Keratinocyte (primary cell): ENCODE results near the gene SMARCA5. TPM values are rescaled to one million over a fixed set of nuclear protein-coding genes. Genes with fewer than 3 reads are reported as not detected.

ENCODE experiments used
- DNase-seq: peaks from one replicate; pipeline ENCODE4 v3.0.0-alpha.2; 2011; ENCODE audit warnings: low read depth, missing footprints, low spot score
- FAIRE-seq: peaks from 2 replicates; lab custom pipeline; 2011; peaks lifted over from hg19 to GRCh38; lab: Jason Lieb, UNC
- H2AFZ ChIP-seq: 2 replicates; pipeline ENCODE4 v1.6.0; 2012; ENCODE audit warnings: low read length, control low read depth, inconsistent platforms; ENCODE audit not compliant: control insufficient read depth
- H3K27ac ChIP-seq: 2 replicates; pipeline ENCODE4 v1.5.1; 2011; ENCODE audit warnings: low read length; ENCODE audit not compliant: control insufficient read depth, insufficient read depth
- H3K27me3 ChIP-seq: 3 replicates; pipeline ENCODE4 v1.6.0; 2011; ENCODE audit warnings: low read length; ENCODE audit not compliant: control insufficient read depth, insufficient read depth; ENCODE audit errors: extremely low read depth
- H3K36me3 ChIP-seq, 2 experiments: 2 replicates in 1 of 2; 3 replicates in 1 of 2; pipeline ENCODE4 v1.5.1; 2011; ENCODE audit warnings: low read length in 2 of 2, mild to moderate bottlenecking in 1 of 2; ENCODE audit not compliant: control insufficient read depth in 2 of 2, insufficient read depth in 2 of 2; ENCODE audit errors: extremely low read depth in 1 of 2
- H3K4me1 ChIP-seq: 3 replicates; pipeline ENCODE4 v1.5.1; 2011; ENCODE audit warnings: low read length; ENCODE audit not compliant: control insufficient read depth, insufficient read depth; ENCODE audit errors: extremely low read depth
- H3K4me2 ChIP-seq: 3 replicates; pipeline ENCODE4 v1.6.0; 2011; ENCODE audit warnings: low read depth, low read length; ENCODE audit not compliant: control insufficient read depth, insufficient read depth; ENCODE audit errors: extremely low read depth
- H3K4me3 ChIP-seq, 3 experiments: fragments of 200-600 bp in 1 of 3; sonication (generic) in 1 of 3; 2 replicates in 2 of 3; 3 replicates in 1 of 3; pipeline ENCODE4 v1.5.1; 2011 to 2016; ENCODE audit warnings: low read length in 3 of 3, mild to moderate bottlenecking in 3 of 3, control low read depth in 2 of 3, inconsistent platforms in 1 of 3, low read depth in 1 of 3, mixed read lengths in 1 of 3, mixed run types in 1 of 3, moderate library complexity in 1 of 3; ENCODE audit not compliant: control insufficient read depth in 2 of 3, insufficient read depth in 2 of 3; ENCODE audit errors: extremely low read depth in 1 of 3
- H3K79me2 ChIP-seq: 2 replicates; pipeline ENCODE4 v1.6.0; 2012; ENCODE audit warnings: low read length; ENCODE audit not compliant: control insufficient read depth, insufficient read depth
- H3K9ac ChIP-seq: 3 replicates; pipeline ENCODE4 v1.6.0; 2011; ENCODE audit warnings: low read length; ENCODE audit not compliant: control insufficient read depth, insufficient read depth; ENCODE audit errors: extremely low read depth
- H3K9me1 ChIP-seq: 3 replicates; pipeline ENCODE4 v1.6.0; 2011; ENCODE audit warnings: low read length; ENCODE audit not compliant: control insufficient read depth, insufficient read depth; ENCODE audit errors: extremely low read depth
- H3K9me3 ChIP-seq: 2 replicates; pipeline ENCODE4 v1.5.1; 2012; ENCODE audit warnings: low read depth, low read length; ENCODE audit not compliant: control insufficient read depth
- H4K20me1 ChIP-seq: 3 replicates; pipeline ENCODE4 v1.6.0; 2011; ENCODE audit warnings: low read length; ENCODE audit not compliant: control insufficient read depth, insufficient read depth; ENCODE audit errors: extremely low read depth
- CTCF ChIP-seq, 3 experiments: IDR thresholded peaks in 1 of 3; conservative IDR thresholded peaks in 1 of 3; optimal IDR thresholded peaks in 1 of 3; 2 replicates in 2 of 3; 3 replicates in 1 of 3; pipeline versions ENCODE3 to v1.5.1; 2011; ENCODE audit warnings: low read length in 3 of 3, mild to moderate bottlenecking in 3 of 3, moderate library complexity in 2 of 3, control low read depth in 1 of 3, inconsistent platforms in 1 of 3; ENCODE audit not compliant: insufficient read depth in 2 of 3; ENCODE audit errors: extremely low read depth in 1 of 3
- EZH2 ChIP-seq: IDR thresholded peaks from one replicate; pipeline ENCODE4 v1.6.1; 2012; ENCODE audit warnings: inconsistent platforms, mild to moderate bottlenecking, low read length, moderate library complexity
- dilution Hi-C: fragments of 300-500 bp; cut with MboI; formaldehyde crosslinking; loops from one replicate; pipeline ENCODE4 v1.7.0; 2020; ENCODE audit warnings: low sequenced_read_pairs; ENCODE audit not compliant: extremely low pct_ligation_motif_present
- polyA plus RNA-seq, 5 experiments: library from polyadenylated mRNA; depleted of rRNA in 3 of 5; stranded (reverse) in 3 of 5; stranded (forward) in 1 of 5; unstranded in 1 of 5; fragments of >200 nt; gene quantifications; 1 replicate in 1 of 5; 2 replicates in 3 of 5; 3 replicates in 1 of 5; pipeline versions ENCODE4 v1.2.1 to v1.2.3, GENCODE V29; 2011 to 2012; ENCODE audit warnings: missing spikeins in 2 of 5, low read depth in 1 of 5, low replicate concordance in 1 of 5

SMARCA5 gene
- polyA plus RNA-seq, 1 donor (not counting 4 experiments of a cell fraction or from before 2014, with no cell fraction given): 24.7 TPM

DNA sequence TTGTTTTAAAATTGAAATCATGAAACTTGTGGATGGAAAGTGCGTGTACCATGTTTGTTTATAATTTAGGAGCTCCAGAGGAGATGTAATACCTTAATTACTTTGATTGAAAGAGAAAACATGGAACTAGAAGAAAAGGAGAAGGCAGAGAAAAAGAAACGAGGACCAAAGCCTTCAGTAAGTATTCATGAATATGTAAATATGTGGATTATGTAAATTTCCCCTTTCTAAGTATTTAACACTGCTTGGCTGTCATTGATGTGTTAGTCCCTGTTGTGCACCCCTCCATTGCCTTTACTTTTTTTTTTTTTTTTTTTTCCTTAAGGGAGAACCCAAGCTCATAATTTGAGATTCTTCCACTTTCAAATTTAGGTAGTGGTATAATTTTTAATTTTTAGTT lies 36.4 kb downstream of the SMARCA5 start:
- no peak for DNase-seq
- H4K20me1 ChIP-seq: peaks cover 3% of the 10 kb centered on the region
- no peak overlapping the region for H3K4me2 ChIP-seq
- H3K79me2 ChIP-seq: no peaks in the 10 kb centered on the region
- H3K9me1 ChIP-seq: no peaks in the 10 kb centered on the region
- no peaks in the 10 kb centered on the region for H3K9me3 ChIP-seq
- no peak overlapping the region for H3K27ac ChIP-seq
- FAIRE-seq: no peak
- H3K36me3 ChIP-seq: peaks cover 4 to 5% of the 10 kb centered on the region in 2 experiments
- H3K27me3 ChIP-seq: no peaks in the 10 kb centered on the region
- H2AFZ ChIP-seq: no peak overlapping the region
- TF ChIP-seq EZH2 (no peak), CTCF (optimal IDR thresholded peaks at IDR 0.05 in 1 of 3, IDR thresholded peaks at IDR 0.05 in 1 of 3, conservative IDR thresholded peaks at IDR 0.05 in 1 of 3; ENCODE audit: extremely low read depth in 1 of 3, insufficient read depth in 2 of 3, low read length in 3 of 3) (no peak)
- H3K4me3 ChIP-seq: no peak overlapping the region
- dilution Hi-C loops: no loop called here
- no peaks in the 10 kb centered on the region for H3K4me1 ChIP-seq
- H3K9ac ChIP-seq: no peak overlapping the region

DNA sequence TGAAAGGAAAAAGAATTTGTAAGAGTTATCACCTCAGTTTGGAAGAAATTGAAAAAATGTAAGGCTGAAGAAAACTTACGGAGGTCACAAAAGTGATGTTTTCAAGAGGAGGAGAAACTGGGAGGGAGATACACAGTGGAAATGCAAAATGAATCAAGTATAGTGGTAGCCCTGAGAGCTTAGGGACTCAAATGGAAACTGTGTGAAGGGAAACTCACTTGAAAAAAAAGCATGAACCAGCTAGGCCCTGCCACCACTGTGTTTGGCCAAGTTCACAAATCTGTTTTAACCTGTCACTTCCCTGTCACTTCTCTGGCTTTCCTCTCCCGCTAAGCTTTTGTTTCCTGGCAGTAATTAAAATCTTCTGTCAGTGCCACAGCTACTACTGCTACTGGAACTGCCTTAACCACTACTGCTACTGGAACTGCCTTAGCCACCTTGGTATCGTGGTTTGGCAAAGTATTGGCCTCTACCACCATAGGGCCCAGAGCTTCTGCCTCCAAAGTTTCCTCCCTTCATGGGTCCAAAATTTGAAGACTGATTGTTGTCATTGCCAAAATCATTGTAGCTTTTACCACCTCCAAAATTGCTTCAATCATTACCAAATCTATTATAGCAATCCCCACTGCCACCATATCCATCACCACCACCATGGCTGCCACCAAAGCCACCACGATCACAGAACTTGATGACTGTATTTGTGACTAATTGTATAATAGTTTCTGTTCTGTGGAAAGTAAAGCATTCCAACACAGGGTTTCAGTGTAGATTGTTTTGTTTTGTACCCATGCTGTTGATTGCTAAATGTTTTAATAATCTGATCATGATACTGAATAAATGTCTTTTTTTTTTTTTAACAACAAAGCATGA lies 41.5 kb downstream of the SMARCA5 start:
- Histone ChIP-seq H2AFZ (no peak overlapping the region), H3K36me3 (peaks cover 0 to 2% of the 10 kb centered on the region in 2 experiments), H3K9ac (no peak overlapping the region), H3K27ac (no peak overlapping the region), H3K79me2 (no peaks in the 10 kb centered on the region), H3K9me1 (no peaks in the 10 kb centered on the region), H3K4me3 (no peak overlapping the region), H4K20me1 (peaks cover 3% of the 10 kb centered on the region), H3K9me3 (no peaks in the 10 kb centered on the region), H3K4me1 (no peaks in the 10 kb centered on the region), H3K4me2 (no peak overlapping the region), H3K27me3 (peaks cover 9% of the 10 kb centered on the region)
- dilution Hi-C loops: no loop called here
- DNase-seq (no peak), FAIRE-seq (no peak)
- TF ChIP-seq CTCF (optimal IDR thresholded peaks at IDR 0.05 in 1 of 3, IDR thresholded peaks at IDR 0.05 in 1 of 3, conservative IDR thresholded peaks at IDR 0.05 in 1 of 3; ENCODE audit: extremely low read depth in 1 of 3, insufficient read depth in 2 of 3, low read length in 3 of 3) (no peak), EZH2 (no peak)
